ENCODE results near the gene P3H2. TPM values are rescaled to one million over a fixed set of nuclear protein-coding genes. Genes with fewer than 3 reads are reported as not detected.

Gene P3H2
- total and polyA plus RNA-seq, 8 donors: 1.4 to 46.1 (median 20.3) TPM

DNA sequence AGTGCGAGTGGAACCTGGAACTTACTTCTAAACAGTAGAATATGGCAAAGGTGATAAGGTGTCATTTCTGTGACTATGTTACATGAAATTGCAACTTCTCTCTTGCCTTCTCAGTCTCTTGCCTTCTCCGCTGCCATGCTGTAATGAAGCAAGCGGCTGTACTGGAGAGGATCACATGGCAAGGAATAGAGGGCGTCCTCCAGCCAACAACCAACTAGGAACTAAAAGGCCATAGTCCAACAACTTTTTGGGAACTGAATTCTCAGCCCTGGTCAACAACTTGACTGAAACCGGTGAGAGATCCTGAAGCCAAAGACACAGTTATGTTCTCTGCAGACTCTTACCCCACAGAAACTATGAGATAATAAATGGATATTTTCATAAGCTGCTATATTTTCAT, 143.5 kb downstream of the P3H2 start:
- Histone ChIP-seq H3K4me1 (peaks cover 0 to 16% (median 11%) of the 10 kb centered on the region in 4 donors), H3K36me3 (peaks cover 0 to 7% (median 0%) of the 10 kb centered on the region in 4 donors), H3K4me3 (no peak overlapping the region), H3K27ac (no peak overlapping the region), H3K9me3 (no peaks in the 10 kb centered on the region), H3K27me3 (no peaks in the 10 kb centered on the region)
- DNase-seq: no peak
- WGBS, 5 donors: 90 to 93% (median 93%) methylated on average over 5 of the region's 5 CpGs
- TF ChIP-seq CTCF (IDR thresholded peaks at IDR 0.05) (no peak), POLR2A (IDR thresholded peaks at IDR 0.05) (no peak), EP300 (IDR thresholded peaks at IDR 0.05) (no peak), POLR2AphosphoS5 (IDR thresholded peaks at IDR 0.05) (no peak)
- intact Hi-C loops (cut with DNase I; ENCODE audit: low total_unique reads): loop anchor here (10.0 kb wide), 1 partner anchor 348 kb away; the partner anchor contains the start of gene CLDN1

- WGBS, 5 donors: 50 to 69% (median 58%) methylated on average over 4 of the region's 4 CpGs
Measured at GRCh38 chr3:189975391-189975990, 145.2 kb downstream of the P3H2 start.

GRCh38 chr3:189974359-189974758, 146.3 kb downstream of the P3H2 start:
- no peak for DNase-seq
- no peak overlapping the region for H3K27ac ChIP-seq
- H3K4me1 ChIP-seq: no peaks in the 10 kb centered on the region
- no peaks in the 10 kb centered on the region for H3K9me3 ChIP-seq
- intact Hi-C loops (cut with DNase I; ENCODE audit: low total_unique reads): loop anchor here (10.0 kb wide), 1 partner anchor 350 kb away; the partner anchor contains the start of gene CLDN1
- H3K36me3 ChIP-seq: peaks cover 0 to 18% (median 2%) of the 10 kb centered on the region in 4 donors
- no peak for TF ChIP-seq POLR2A (IDR thresholded peaks at IDR 0.05)
- no peak for TF ChIP-seq POLR2AphosphoS5 (IDR thresholded peaks at IDR 0.05)
- no peak for TF ChIP-seq CTCF (IDR thresholded peaks at IDR 0.05)
- TF ChIP-seq EP300 (IDR thresholded peaks at IDR 0.05): no peak
- 92 to 95% (median 94%) methylated on average over 12 of the region's 12 CpGs for WGBS, 5 donors
- H3K4me3 ChIP-seq: no peak overlapping the region
- no peaks in the 10 kb centered on the region for H3K27me3 ChIP-seq

More at GRCh38 chr3:189975391-189975990, 145.2 kb downstream of the P3H2 start:
- peaks cover 0 to 18% (median under 1%) of the 10 kb centered on the region in 4 donors for H3K36me3 ChIP-seq
- no peak overlapping the region for H3K27ac ChIP-seq
- no peaks in the 10 kb centered on the region for H3K27me3 ChIP-seq
- H3K4me1 ChIP-seq: no peaks in the 10 kb centered on the region
- intact Hi-C loops (cut with DNase I; ENCODE audit: low total_unique reads): loop anchor here (10.0 kb wide), 1 partner anchor 349 kb away; the partner anchor contains the start of gene CLDN1
- no peaks in the 10 kb centered on the region for H3K9me3 ChIP-seq
- peak in 1 of 2 donors; percentile 45 for DNase-seq
- no peak overlapping the region for H3K4me3 ChIP-seq
- no peak for TF ChIP-seq EP300 (IDR thresholded peaks at IDR 0.05)
- no peak for TF ChIP-seq POLR2A (IDR thresholded peaks at IDR 0.05)
- TF ChIP-seq CTCF (IDR thresholded peaks at IDR 0.05): no peak
- no peak for TF ChIP-seq POLR2AphosphoS5 (IDR thresholded peaks at IDR 0.05)

GRCh38 chr3:189967254-189967865, 153.3 kb downstream of the P3H2 start:
- TF ChIP-seq POLR2A (IDR thresholded peaks at IDR 0.05) (no peak), CTCF (IDR thresholded peaks at IDR 0.05) (peak in 5 of 7 experiments; percentile 57 to 88 (median 81))
- WGBS, 5 donors: 28 to 35% (median 32%) methylated on average over 5 of the region's 5 CpGs
- intact Hi-C loops (cut with DNase I; ENCODE audit: low total_unique reads): loop anchor here (5.0 kb wide), 1 partner anchor 240 kb away; no protein-coding TSS in a partner anchor
- peak in 1 of 2 donors; percentile 82 for DNase-seq
- Histone ChIP-seq H3K4me3 (no peak overlapping the region), H3K4me1 (no peaks in the 10 kb centered on the region), H3K9me3 (no peaks in the 10 kb centered on the region), H3K27me3 (no peaks in the 10 kb centered on the region), H3K36me3 (peaks cover 0 to 12% (median 4%) of the 10 kb centered on the region in 4 donors), H3K27ac (no peak overlapping the region)

Measured in stomach (tissue), 9 donors.